NT2/D1 (cell line): ENCODE data around the gene CRKL.

Experiments used
- DNase-seq: peaks from one replicate; pipeline ENCODE4 v3.0.0-alpha.2; 2011; ENCODE audit warnings: low read depth, low spot score
- H3K27me3 ChIP-seq: 2 replicates; pipeline ENCODE4 v1.6.0; 2011; ENCODE audit warnings: mild to moderate bottlenecking; ENCODE audit not compliant: insufficient read length, insufficient read depth
- H3K36me3 ChIP-seq: 2 replicates; pipeline ENCODE4 v1.6.1; 2011; ENCODE audit warnings: mild to moderate bottlenecking, low read length, mixed read lengths; ENCODE audit not compliant: insufficient read depth, insufficient read length
- H3K4me1 ChIP-seq: 2 replicates; pipeline ENCODE4 v1.5.1; 2011; ENCODE audit not compliant: insufficient read depth, insufficient read length
- H3K4me3 ChIP-seq: 2 replicates; pipeline ENCODE4 v1.5.1; 2011; ENCODE audit warnings: low read depth; ENCODE audit not compliant: insufficient read length
- H3K9ac ChIP-seq: 2 replicates; pipeline ENCODE4 v1.6.0; 2011; ENCODE audit warnings: low read depth; ENCODE audit not compliant: insufficient read length
- H3K9me3 ChIP-seq: 2 replicates; pipeline ENCODE4 v1.5.1; 2011; ENCODE audit warnings: mild to moderate bottlenecking, low read length; ENCODE audit not compliant: insufficient read depth
- SUZ12 ChIP-seq: IDR thresholded peaks from 2 replicates; pipeline ENCODE4 v1.6.1; 2011; ENCODE audit not compliant: insufficient read length, insufficient read depth; ENCODE audit errors: extremely low read depth
- YY1 ChIP-seq: IDR thresholded peaks from 2 replicates; pipeline ENCODE4 v1.6.1; 2011; ENCODE audit not compliant: insufficient read length, insufficient read depth
- ZNF274 ChIP-seq: IDR thresholded peaks from 2 replicates; pipeline ENCODE4 v1.6.1; 2011; ENCODE audit warnings: mild to moderate bottlenecking, low read depth, low read length

CRKL gene

GRCh38 chr22:20963201-20964052 is 46.2 kb downstream of the CRKL start:
- Histone ChIP-seq H3K36me3 (no peaks in the 10 kb centered on the region), H3K9me3 (no peaks in the 10 kb centered on the region), H3K27me3 (peaks cover 51% of the 10 kb centered on the region), H3K4me3 (no peak overlapping the region), H3K9ac (no peak overlapping the region), H3K4me1 (peaks cover 14% of the 10 kb centered on the region)
- DNase-seq, result no peak
- TF ChIP-seq ZNF274 (no peak), SUZ12 (no peak), YY1 (no peak)

- no peak for DNase-seq
- H3K27me3 ChIP-seq, result peaks cover 58% of the 10 kb centered on the region
- peak overlapping the region; percentile 4 for H3K4me3 ChIP-seq
- TF ChIP-seq SUZ12 (no peak), YY1 (no peak), ZNF274 (no peak)
- H3K9me3 ChIP-seq, result no peaks in the 10 kb centered on the region
- no peak overlapping the region for H3K9ac ChIP-seq
- H3K36me3 ChIP-seq, result no peaks in the 10 kb centered on the region
- peaks cover 17% of the 10 kb centered on the region for H3K4me1 ChIP-seq
Measured at GRCh38 chr22:20964090-20964798, 47.0 kb downstream of the CRKL start.

- Histone ChIP-seq H3K36me3 (no peaks in the 10 kb centered on the region), H3K27me3 (peaks cover 61% of the 10 kb centered on the region), H3K9me3 (no peaks in the 10 kb centered on the region), H3K4me3 (peak overlapping the region; percentile 4), H3K4me1 (peaks cover 17% of the 10 kb centered on the region), H3K9ac (no peak overlapping the region)
- TF ChIP-seq SUZ12 (no peak), ZNF274 (no peak), YY1 (no peak)
- no peak for DNase-seq
Measured at GRCh38 chr22:20964799-20965103, 47.5 kb downstream of the CRKL start.

GRCh38 chr22:20965104-20965887 is 48.1 kb downstream of the CRKL start:
- TF ChIP-seq SUZ12 (peak; percentile 25), YY1 (no peak)
- Histone ChIP-seq H3K27me3 (peaks cover 66% of the 10 kb centered on the region), H3K9me3 (no peaks in the 10 kb centered on the region), H3K9ac (peak overlapping the region; percentile 42), H3K4me3 (peak overlapping the region; percentile 24), H3K36me3 (no peaks in the 10 kb centered on the region), H3K4me1 (peaks cover 17% of the 10 kb centered on the region)
- no peak for DNase-seq

GRCh38 chr22:20965888-20966855 is 49.0 kb downstream of the CRKL start:
- TF ChIP-seq YY1 (no peak), ZNF274 (no peak), SUZ12 (no peak)
- Histone ChIP-seq H3K9me3 (no peaks in the 10 kb centered on the region), H3K9ac (no peak overlapping the region), H3K27me3 (peaks cover 66% of the 10 kb centered on the region), H3K4me1 (peaks cover 17% of the 10 kb centered on the region), H3K36me3 (no peaks in the 10 kb centered on the region), H3K4me3 (no peak overlapping the region)
- no peak for DNase-seq

GRCh38 chr22:20966883-20967696 is 49.9 kb downstream of the CRKL start, which contains the start of gene AIFM3:
Gene AIFM3, plus strand, starts transcription at chr22:20967255. Its CDS starts 690 bp downstream, at chr22:20967945.
- Histone ChIP-seq H3K4me3 (no peak within 1 kb of the TSS), H3K9me3 (no peaks in the 10 kb centered on the region), H3K4me1 (peaks cover 21% of the 10 kb centered on the region), H3K27me3 (peaks cover 66% of the 10 kb centered on the region), H3K36me3 (no peaks in the 10 kb centered on the region), H3K9ac (no peak within 1 kb of the TSS)
- DNase-seq, result no peak
- TF ChIP-seq SUZ12 (no peak), YY1 (no peak), ZNF274 (no peak)
